HUDEP-2 (cell line): ENCODE results near the gene ADIPOR1.
A peak's percentile ranks its signal among the peaks of the same experiment; 100 is the strongest.
"Not testable (repeated sequence)": the region's sequence is repeated elsewhere in the genome, so short reads cannot be mapped to it uniquely, and the experiment has no call there.

Source experiments
- DNase-seq, 76 experiments: peaks; one replicate each; lab custom pipeline; 2025; ENCODE audit not compliant: unreplicated experiment in 76 of 76; lab: John Stamatoyannopoulos, UW

ADIPOR1 gene

DNA sequence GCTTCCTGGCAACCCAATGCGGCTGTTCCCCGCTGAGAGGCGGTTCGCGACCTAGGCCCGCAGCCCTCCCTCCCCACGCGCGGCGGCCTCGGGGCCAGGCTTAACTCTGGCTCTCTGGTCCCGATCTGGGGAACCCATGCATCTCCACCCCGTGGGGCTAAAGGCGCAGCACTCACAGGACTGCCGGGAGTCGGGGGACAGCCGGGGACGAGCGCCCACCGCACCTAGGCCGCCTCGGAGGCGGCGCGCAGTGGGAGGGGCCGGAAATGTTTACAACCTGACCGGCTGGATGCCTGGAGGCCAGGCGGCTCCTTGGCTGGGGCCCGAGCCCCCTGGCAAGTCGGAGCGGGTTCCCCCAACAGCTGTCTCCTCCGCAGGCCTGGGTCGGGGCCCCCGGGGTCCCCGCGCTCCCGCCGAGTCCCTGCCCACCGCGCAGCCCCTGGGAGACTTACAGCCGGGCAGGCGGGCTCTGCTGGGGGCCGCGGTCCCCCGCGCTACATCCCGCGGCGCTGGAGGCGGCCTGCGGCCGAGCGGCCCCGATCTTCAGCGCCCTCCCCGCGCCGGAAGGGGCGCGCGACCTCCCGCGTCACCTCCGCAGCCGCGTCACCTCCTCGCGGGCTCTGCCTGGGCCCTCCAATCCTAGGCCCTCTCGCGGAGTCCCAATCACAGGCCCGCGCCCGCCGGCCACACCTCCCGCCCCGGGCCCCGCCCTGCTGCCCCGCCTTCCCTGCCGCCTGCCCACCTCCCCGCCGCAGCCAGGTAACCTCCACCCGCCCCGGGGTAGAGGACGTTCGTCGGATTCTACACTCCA lies at the start of gene ADIPOR1:
ADIPOR1 (minus strand) TSS at position 580 of the 811 bp plus-strand sequence. CDS start 7,242 bp downstream, outside the sequence.
- DNase-seq: peak in 71 of 76 experiments; percentile 34 to 90 (median 75)

DNA sequence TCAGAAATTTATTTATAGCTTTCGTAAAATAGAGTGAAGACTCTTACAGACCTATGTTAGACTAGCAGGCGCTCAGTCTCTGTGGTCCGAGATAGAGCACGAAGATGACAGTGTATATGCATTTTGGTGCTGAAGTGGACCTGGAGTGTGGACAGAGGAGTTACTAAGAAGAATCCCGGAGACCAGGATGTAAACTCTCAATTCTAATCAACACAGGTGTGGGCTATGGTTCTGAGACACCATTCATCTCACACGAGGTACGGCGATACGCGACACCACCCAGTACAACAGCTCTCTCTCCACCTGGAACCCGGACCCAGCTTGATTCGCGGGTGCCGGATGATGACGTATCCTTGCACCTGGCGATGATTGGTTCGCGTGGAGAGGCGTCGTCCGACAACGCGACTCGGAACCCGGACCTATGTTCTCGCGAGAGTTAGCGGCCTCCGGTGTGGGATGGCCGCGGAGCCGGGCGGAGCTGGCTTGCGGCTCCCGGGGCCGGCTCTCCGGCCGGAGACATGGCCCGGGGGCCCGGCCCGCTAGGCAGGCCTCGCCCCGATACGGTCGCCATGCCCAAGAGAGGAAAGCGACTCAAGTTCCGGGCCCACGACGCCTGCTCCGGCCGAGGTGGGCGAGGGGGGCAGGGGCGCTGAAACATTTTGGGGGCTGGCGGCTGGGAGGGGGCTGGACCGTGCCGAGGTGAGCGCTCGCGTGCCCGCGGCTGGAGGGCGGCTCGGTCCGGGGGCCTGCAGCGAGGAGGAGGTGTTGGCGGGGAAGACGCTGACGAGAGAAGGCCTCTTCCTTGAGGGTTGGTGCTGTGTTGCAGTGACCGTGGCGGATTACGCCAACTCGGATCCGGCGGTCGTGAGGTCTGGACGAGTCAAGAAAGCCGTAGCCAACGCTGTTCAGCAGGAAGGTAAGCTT lies 49.1 kb upstream of the ADIPOR1 start, which contains the start of gene TMEM183A:
TMEM183A (plus strand) TSS at position 427 of the 924 bp plus-strand sequence; CDS start at position 519, 92 bp downstream.
- DNase-seq: peak in 75 of 76 experiments; percentile 56 to 98 (median 94)

- peak in 75 of 76 experiments; percentile 18 to 90 (median 79) for DNase-seq
These were observed 47.5 kb upstream of the ADIPOR1 start for GRCh38 chr1:203005395-203006142.

GRCh38 chr1:203002951-203003350 lies 44.8 kb upstream of the ADIPOR1 start:
- DNase-seq: no peak

DNA sequence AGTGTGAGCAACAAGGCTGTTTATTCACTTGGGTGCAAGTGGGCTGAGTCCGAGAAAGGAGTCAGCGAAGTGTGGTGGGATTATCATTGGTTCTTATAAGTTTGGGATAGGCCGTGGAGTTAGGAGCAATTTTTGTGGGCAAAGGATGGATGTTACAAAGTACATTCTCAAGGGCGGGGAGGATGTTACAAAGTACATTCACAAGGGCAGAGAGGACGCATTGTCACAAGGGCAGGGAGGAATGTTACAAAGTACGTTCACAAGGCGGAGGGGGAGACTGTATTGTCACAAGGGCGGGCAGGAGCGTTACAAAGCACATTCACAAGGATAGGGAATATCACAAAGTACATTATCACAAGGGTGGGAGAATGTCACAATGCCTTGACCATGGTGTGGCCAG lies 43.9 kb upstream of the ADIPOR1 start:
- no peak for DNase-seq

DNA sequence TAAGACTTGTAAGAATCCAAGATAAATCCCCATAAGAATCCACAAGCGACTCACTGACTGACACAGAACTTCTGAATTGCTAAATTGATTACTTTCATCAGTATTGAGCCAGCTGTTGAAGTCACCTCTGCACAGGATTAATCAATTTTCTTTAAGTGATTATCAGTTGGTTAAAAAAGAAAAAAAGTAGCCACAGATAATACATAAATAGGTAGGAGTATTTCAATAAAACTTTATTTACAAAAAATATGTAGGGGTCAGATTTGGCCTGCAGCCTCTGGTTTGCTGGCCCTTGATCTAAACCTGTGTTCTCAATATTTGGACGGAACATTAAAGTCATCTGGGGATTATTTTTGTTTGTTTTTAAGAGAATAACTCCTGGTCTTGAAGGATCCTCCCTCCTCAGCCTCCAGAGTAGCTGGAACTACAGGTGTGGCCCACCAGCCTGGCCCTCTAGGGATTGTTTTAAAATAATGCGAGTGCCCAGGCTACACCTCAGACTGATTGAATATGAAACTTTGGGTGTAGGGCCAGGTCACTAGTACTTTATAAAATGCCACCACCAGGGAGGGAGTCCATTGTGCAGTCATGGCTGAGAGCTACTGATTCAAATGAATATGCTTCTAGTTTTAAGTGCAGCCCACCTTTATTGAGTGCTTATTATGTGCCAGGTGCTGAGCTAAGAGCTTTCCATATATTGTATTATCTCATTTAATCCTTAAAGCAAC lies 42.3 kb upstream of the ADIPOR1 start:
- no peak for DNase-seq

DNA sequence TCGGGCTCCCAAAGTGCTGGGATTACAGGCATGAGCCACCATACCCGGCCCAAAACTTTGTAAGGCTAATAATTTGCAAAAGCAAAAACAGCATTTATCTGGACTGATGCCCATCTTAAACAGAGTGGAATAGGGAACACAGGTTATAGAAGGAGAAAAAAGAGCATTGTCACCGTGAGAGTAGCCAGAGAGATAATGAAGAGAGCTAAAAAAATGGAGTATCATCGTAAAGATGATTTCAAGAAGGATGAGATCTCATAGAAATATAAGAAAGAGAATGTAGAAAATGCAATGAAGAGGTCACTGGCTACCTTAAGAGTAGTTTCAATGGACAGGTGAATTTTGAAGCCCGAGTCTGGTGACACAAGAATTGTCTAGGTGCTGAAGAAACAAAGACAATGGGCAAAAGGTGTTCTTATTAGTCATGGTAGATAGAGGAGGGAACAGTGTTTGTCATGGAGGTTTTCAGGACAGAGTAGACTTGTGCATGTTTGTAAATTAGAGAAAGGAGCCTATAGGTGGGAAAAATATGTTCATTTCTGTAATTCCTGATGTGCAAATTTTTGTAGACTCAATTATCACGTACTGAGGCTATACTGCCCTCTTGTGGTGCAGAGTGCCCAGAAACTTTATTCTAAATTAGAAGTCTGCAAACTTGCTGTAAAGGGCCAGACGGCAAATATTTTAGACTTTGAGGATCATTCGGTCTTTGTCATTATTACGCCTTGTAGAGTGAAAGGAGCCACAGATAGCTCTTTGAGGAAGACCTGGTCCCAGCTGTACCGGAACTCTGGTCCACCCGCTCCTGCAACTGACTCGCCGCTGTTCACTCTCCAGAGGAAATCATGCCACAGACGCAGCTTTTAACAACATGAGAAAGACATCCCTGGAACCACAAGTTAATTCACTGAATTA lies 41.0 kb upstream of the ADIPOR1 start:
- DNase-seq: peak in 57 of 76 experiments; percentile 4 to 77 (median 38)

DNA sequence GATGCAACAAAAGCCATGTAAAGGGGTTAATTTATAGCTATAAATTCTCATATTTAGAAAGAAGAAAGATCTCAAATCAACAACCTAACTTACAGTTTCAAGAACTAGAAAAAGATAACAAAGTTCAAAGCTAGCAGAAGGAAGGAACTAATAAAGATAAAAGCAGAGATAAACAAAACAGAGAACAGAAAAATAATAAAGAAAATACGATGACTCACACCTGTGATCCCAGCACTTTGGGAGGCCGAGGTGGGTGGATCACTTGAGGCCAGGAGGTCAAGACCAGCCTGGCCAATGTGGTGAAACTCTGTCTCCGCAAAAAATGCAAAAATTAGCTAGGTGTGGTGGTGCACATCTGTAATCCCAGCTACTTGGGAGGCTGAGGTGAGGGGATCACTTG lies 36.6 kb upstream of the ADIPOR1 start:
- no peak for DNase-seq

GRCh38 chr1:202991112-202991511 lies 33.0 kb upstream of the ADIPOR1 start:
- no peak for DNase-seq

GRCh38 chr1:202989879-202990278 lies 31.8 kb upstream of the ADIPOR1 start:
- no peak for DNase-seq

DNA sequence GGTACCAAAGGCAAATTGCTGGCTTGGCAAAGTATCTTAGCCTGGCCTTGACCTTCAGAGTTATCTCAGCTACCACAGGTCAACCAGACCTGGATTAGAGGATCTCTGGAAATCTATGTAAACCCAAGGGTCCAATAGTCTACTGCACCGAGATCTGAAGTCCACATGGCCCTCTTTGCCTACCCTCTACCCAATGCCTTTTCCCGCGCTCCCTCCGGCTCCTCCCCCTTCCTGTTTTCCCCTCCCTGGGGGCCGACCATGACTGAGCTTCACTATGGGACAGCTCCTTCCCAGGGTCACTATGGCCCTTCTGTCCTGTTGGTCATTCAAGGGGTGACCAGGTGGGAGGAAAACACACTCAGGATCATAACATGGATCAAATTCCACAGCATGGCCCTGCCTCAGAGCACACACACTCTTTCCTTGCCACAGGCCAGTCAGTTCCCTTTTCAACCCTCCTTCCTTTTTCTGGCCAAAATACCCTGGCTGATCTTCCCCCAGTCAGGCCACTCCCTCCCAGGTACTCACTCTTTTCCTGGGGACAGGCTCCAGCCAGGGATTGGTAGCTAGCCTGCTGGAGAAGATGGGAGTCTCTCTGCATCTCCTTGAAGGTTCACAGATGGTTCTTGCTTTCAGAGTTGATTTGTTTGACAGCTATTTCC lies 29.9 kb upstream of the ADIPOR1 start:
- DNase-seq: no peak

- DNase-seq: no peak
These were observed 29.1 kb upstream of the ADIPOR1 start for GRCh38 chr1:202987255-202987654.

GRCh38 chr1:202986120-202986519 lies 28.0 kb upstream of the ADIPOR1 start:
- not testable (repeated sequence) for DNase-seq

GRCh38 chr1:202982715-202983430 lies 24.8 kb upstream of the ADIPOR1 start:
- DNase-seq: no peak

DNA sequence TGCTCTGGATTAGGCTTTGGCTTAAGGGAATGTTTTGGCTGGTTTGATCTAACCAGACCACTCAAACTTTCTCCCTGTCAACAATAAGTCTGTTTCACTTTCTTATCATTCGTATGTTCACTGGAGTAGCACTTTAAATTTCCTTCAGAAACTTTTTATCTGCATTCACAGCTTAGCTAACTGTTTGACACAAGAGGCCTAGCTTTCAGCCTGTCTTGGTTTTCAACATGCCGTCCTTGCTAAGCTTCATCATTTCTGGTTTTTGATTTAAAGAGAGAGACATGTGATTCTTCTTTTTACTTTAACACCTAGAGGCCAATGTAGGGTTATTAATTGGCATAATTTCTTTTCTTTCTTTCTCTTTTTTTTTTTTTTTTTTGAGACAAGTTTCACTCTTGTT lies 23.8 kb upstream of the ADIPOR1 start:
- DNase-seq: peak in 16 of 76 experiments; percentile 3 to 64 (median 17)

GRCh38 chr1:202979459-202979858 lies 21.3 kb upstream of the ADIPOR1 start:
- DNase-seq: no peak

GRCh38 chr1:202976633-202977032 lies 18.5 kb upstream of the ADIPOR1 start:
- DNase-seq: no peak

GRCh38 chr1:202974856-202975255 lies 16.7 kb upstream of the ADIPOR1 start:
- no peak for DNase-seq
